B cell (primary cell): Measurements from ENCODE around the gene DGAT2.

Experiments used
- CTCF ChIP-seq: fragments of 200-600 bp; IDR thresholded peaks from one replicate; pipeline ENCODE4 v1.8.0; 2022; ENCODE audit warnings: antibody characterized with exemption, mild to moderate bottlenecking
- EZH2 ChIP-seq: IDR thresholded peaks from 2 replicates; pipeline ENCODE4 v1.6.1; 2012; ENCODE audit warnings: borderline replicate concordance, low read depth, mild to moderate bottlenecking, moderate library complexity, low read length; ENCODE audit not compliant: insufficient read depth, poor library complexity, severe bottlenecking

DNA sequence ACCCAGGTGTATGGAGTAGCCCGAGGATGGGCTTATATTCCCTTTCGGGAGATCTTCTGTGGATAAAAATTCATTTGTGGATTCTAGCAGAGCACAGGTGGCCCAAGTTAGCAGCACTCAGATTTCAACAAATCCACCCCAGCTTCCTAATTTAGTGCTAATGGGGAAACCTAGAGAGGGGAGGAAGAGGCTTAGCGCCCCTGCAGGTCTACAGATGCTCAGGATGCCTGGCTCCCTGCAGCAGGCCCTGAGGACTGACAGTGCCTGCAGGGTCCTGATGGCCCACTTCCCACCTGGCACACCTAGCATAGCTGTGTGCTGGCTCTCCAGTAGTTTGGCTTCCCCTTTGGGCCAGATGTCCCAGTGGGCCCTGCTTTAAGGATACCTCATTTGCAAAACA lies 6.5 kb downstream of the DGAT2 start:
- TF ChIP-seq CTCF (no peak), EZH2 (no peak)
